ENCODE measurements around the gene TRRAP.

DNA sequence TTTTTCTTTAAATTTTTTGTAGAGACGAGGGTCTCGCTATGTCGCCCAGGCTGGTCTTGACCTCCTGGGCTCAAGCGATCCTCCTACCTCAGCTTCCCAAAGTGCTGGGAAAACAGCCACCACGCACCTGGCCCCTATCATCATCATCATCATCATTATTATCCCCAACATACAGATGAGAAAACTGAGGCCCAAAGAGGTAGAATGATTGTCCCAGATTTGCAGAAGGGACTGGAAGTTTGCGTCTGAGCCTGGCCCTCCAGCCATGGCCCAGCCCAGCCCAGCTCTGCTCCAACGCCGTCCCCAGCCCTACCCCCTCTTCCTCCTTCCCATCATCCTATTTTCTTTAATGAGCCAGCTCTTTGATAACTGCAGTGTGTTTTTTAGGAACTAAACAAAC is 43.4 kb upstream of the TRRAP start:
- TF ChIP-seq ATF3 (IDR thresholded peaks at IDR 0.05) (no peak), CTCF (IDR thresholded peaks at IDR 0.05; ENCODE audit: low read depth, low read length, missing input control) (no peak), SP1 (IDR thresholded peaks at IDR 0.05) (no peak), FOXA1 (IDR thresholded peaks at IDR 0.05) (no peak), REST (IDR thresholded peaks at IDR 0.05) (no peak), HNF4G (IDR thresholded peaks at IDR 0.05) (no peak), HNF4A (conservative IDR thresholded peaks at IDR 0.05) (no peak), NR2F2 (IDR thresholded peaks at IDR 0.05) (no peak)
